Measurements from ENCODE around the gene ARVCF.

The ARVCF gene

DNA sequence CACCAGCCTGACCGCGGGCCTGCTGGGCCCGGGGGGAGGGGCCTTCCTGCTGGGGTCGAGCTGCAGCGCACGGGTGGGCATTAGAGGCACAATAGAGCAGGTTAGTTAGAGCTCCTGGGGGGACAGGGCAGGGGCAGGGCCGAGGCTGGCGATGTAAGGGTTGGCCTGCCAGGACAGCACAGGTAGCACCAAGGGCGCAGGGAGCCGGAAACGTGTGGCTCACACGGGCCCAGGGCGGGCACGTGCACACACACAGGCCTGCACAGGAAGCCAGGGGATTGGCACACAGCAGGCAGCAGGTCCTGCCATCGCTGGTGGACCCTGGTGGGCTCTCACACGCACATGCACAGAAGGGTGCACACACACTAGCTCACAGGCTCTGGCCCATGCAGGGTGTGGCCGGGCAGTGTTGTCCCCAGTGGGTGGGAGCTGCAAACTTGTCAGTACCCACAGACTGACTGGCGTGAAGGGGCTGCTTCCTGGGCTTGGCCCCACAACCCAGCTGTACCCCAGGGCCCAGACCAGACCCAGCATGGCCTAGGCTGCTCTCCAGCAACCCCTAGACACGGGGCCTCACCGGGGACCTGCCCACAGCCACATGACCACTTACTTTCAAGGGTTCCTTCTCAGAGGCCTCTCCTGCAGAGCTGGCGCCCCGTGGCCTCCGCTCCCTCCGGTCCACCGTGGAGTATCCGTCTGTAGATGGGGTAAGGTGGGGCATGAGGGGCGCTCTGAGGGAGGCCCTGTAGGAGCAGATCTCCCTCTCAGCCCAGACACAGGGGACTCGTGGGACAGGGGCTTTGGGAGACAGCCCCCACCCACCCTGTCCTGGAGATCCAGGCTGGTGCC lies 45.1 kb downstream of the ARVCF start:
- no peak for DNase-seq

DNA sequence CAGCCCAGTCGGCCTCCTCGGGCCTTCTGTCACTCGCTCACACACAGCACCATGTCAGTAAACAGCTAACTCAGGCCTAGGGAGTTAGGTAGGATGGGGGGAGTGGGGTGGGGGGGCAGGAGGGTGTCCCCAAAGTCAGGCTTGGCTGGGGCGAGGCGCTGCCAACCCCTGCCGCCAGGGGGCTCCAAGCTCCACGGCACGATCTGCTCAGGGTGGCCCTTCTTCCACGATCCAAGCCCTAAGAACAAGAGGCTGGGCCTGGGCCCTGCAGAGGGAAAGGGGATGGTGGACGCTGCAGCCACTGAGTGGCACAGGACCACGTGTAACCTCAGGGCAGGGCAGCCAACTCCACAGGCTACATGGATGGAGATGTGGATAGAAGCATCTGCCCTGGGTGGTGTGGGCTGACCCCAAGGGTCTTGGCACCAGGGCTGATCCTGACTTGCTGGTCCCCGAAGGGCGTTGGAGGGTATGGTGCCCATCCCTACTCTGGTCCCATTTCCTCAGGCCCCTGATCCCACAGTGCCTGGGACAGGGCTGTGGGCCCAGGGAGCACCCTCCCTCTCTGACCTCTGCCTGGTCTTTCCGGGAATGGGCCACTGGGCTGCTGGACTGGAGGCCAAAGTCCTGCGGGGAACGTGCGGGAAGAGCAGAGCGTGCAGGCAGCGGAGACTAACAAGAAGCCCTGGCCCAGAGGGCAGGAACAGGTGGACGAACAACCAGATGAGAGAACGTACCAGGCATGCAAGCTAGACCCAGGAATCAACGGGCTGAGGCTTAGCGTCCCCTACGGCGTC lies 45.9 kb downstream of the ARVCF start:
- DNase-seq: peak; percentile 28

DNA sequence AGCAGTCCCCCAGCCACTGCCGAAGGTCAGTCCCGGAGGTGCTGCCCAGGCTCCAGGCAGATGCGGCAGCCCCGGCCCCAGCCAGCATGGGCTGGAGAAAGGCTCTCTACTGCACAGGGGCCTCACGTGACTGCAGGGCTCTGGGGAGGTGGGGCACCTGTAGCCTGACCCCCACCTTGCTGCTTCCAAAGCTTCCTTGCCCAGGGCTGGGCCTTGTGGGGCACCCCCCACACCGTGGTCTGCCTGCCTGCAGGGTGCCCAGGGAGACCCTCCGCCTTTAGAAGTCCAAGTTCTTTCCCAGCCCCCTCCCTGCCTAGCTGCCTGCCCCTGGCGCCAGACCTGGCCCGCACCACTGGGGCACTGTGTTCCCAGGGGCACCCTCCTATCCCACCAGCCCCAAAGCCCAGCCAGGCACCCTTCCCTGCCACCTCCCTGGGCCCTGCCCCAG lies 46.6 kb downstream of the ARVCF start:
- no peak for DNase-seq

DNA sequence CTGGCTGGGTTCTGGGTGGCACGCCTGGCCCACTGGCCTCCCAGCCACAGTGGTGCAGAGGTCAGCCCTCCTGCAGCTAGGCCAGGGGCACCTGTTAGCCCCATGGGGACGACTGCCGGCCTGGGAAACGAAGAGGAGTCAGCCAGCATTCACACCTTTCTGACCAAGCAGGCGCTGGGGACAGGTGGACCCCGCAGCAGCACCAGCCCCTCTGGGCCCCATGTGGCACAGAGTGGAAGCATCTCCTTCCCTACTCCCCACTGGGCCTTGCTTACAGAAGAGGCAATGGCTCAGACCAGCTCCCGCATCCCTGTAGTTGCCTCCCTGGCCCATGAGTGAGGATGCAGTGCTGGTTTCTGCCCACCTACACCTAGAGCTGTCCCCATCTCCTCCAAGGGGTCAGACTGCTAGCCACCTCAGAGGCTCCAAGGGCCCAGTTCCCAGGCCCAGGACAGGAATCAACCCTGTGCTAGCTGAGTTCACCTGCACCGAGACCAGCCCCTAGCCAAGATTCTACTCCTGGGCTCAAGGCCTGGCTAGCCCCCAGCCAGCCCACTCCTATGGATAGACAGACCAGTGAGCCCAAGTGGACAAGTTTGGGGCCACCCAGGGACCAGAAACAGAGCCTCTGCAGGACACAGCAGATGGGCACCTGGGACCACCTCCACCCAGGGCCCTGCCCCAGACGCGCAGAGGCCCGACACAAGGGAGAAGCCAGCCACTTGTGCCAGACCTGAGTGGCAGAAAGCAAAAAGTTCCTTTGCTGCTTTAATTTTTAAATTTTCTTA lies 47.3 kb downstream of the ARVCF start:
- no peak for DNase-seq

DNA sequence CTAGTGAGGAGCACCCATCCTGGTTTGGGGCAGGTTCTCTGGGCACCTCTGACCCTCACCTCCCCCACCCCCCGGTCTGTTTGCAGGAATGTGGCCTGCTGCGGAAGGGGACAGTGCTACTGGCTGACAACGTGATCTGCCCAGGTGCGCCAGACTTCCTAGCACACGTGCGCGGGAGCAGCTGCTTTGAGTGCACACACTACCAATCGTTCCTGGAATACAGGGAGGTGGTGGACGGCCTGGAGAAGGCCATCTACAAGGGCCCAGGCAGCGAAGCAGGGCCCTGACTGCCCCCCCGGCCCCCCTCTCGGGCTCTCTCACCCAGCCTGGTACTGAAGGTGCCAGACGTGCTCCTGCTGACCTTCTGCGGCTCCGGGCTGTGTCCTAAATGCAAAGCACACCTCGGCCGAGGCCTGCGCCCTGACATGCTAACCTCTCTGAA lies 48.2 kb downstream of the ARVCF start:
- DNase-seq: no peak

DNA sequence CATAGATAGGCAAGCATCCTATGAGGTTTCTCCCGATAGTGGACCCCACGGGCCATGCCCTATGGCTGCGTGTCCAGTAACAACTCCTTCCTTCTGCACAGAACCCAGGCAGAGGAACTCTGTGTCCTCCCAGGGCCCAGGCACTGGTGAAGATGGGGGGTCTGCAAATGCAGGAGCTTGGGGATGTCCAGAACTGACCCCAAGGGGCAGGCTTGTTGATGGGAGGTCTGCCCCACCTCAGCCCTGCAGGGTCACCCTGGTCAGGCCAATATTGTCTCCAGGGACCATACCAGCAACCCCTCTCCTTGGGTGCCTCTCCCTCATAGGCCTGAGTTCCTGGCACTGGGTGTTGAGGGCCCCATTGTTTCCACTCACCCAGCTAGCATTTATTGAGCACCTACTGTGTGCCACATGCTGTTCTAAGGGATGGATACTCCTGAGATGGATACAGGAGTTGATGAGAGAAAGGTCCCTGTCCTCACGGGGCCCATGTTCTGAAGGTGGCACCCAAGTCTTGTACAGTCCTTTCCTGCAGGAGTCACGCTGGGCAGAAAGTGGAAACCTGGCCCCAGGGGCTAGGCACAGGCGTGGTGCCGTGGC lies 48.7 kb downstream of the ARVCF start:
- no peak for DNase-seq

DNA sequence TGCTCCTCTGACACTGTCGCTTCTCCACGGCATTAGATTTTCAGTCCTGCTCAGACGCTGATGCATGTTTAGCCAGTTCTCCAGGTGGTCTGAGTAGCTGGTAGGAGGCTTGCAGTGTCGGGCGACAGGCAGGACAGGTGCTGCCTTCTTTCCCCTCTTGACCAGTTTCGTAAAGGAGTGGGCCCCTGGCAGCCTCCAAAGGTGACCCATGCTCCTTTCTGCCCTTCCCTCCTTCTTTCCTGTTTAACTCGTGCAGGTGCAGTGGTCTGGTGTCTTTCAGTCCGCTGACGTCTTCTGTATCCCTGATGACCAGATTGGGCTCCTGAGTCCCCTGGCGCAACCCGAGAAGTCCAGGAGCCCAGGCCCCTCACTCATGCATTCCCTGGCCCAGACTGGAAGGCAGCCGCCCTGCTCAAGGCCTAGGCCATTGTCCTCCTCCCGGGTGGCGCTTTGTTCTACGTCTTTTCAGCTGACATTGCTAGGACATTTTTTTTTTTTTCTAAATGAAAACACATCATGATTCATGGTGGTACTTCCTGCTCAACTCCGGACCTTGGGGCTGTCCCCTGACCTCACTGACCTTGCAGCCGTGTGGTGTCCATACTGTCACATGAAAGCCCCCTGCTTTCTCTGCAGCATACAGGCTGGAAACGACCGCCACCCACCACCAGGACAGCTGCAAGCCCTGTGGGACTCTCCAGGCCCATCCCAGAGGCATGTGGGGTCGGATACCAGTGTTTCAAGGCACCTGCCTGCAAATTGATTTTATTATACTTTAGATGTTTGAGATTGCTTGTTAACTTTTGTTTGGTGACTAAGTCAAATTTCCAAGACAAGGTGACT lies 49.5 kb downstream of the ARVCF start:
- DNase-seq: no peak

DNA sequence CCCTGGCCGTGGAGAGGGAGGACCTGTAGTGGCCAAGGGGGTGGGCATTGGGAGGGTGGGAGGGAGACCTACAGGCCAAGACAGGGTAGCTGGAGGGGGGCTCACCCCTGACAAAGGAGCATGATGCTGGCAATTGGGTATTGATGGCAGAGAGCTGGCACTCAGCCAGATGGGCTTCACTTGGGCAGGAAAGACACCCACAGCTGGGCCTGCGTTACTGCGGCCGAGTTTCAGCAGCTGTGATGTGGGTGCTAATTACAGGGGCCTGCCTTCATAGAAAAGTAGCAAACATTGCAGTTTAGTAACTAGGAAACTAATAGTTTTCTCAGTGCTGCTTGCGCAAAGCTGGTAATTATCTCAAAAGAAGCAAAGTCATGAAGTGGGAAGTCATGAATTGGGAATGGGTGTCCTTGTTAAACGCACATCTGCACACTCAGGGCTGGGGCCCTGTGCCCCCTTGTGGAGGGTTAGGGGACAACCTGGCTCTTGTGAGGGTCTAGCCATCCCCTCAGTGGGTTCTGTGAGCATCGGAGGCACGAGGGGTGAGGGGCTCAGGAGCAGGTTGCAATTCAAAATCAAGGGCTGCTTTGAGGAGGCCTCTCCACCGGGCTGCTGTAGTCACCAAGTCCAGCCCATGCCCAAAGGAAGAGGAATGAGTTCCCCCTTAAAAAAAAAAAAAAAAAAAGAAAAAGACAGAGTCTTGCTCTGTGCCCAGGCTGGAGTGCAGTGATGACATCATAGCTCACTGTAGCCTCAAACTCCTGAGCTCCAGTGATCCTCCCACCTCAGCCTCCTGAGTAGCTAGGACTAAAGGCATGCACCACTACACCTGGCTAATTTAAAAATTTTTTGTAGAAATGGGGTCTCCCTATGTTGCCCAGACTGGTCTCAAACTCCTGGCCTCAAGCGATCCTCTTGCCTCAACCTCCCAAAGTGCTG lies 50.6 kb downstream of the ARVCF start:
- no peak for DNase-seq

DNA sequence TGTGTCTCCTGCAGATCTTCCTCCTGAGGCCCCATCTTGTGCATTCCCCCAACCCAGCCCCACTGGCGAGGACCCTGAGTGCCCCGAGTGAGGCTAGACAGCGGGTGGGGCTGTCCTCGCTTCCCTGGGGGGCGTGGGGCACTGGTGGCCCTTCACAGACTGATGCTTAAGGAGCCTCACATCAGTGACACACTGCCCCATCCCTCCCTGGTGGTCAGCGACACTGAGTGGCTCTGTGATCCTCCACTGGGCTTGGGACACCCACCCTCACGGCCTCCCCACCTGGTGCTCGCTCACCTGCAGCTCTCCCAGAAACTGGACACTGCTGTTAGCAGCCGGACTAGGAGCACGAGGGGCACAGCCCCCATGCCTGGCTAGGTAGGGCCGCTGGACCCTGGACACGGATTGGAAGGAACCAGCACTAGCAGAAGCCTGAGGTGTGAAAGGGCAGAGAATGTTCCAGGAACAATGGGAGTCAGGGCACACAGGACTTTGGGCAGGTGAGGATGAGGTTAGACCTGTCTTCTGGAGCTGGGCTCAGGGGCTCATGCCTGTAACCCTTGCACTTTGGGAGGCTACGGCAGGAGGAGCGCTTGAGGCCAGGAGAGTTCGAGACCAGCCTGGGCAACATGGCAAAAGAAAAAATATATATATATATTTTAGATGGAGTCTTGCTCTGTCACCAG lies 51.8 kb downstream of the ARVCF start:
- no peak for DNase-seq

DNA sequence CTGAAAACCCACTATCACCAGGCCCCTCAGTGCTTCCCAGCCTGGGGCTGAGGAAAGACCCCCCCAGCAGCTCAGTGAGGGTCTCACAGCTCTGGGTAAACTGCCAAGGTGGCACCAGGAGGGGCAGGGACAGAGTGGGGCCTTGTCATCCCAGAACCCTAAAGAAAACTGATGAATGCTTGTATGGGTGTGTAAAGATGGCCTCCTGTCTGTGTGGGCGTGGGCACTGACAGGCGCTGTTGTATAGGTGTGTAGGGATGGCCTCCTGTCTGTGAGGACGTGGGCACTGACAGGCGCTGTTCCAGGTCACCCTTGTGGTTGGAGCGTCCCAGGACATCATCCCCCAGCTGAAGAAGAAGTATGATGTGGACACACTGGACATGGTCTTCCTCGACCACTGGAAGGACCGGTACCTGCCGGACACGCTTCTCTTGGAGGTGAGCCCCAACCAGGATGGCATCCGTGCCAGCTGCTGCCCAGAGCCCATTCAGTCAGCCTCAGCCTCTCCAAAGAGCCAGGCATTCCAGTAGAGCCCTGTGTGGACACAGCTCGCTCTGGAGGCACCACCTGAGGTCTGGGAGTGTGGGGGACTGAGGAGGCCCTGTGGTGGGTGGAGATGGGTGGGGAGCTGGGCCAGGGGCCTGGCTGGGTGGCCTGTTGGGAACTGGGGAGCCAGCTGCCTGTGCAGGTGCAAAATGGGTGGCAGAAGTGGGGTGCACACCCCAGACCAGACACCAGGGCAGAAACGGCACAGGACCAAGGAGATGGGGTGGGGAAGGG lies 52.6 kb downstream of the ARVCF start:
- DNase-seq: no peak

DNA sequence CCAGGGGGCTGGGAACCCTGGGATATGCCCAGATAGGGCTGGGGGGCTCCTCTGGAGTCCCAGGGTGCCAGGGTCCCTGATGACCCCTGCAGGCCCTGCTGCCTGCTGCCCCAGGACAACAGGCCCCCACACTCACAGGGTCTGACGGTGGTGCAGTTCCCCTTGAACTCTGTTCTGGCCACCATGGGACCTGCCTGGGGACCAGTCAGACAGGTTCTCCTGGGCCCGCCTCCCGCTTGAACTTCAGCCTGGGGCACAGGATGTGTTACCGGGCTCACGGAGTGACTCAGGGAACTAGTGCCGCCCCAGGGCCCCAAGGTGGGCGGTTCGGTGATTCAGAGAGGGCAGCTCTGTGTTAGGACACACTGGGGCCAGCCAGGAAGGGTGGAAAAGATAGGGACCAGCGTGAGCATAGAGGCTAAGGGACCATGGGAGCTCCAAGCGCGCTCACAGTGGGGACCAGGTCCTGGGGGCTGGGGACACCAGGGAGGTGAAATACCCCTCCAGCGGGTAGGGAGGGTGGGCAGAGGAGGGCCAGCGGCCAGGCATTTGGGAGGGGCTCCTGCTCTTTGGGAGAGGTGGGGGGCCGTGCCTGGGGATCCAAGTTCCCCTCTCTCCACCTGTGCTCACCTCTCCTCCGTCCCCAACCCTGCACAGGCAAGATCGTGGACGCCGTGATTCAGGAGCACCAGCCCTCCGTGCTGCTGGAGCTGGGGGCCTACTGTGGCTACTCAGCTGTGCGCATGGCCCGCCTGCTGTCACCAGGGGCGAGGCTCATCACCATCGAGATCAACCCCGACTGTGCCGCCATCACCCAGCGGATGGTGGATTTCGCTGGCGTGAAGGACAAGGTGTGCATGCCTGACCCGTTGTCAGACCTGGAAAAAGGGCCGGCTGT lies 53.5 kb downstream of the ARVCF start:
- no peak for DNase-seq

DNA sequence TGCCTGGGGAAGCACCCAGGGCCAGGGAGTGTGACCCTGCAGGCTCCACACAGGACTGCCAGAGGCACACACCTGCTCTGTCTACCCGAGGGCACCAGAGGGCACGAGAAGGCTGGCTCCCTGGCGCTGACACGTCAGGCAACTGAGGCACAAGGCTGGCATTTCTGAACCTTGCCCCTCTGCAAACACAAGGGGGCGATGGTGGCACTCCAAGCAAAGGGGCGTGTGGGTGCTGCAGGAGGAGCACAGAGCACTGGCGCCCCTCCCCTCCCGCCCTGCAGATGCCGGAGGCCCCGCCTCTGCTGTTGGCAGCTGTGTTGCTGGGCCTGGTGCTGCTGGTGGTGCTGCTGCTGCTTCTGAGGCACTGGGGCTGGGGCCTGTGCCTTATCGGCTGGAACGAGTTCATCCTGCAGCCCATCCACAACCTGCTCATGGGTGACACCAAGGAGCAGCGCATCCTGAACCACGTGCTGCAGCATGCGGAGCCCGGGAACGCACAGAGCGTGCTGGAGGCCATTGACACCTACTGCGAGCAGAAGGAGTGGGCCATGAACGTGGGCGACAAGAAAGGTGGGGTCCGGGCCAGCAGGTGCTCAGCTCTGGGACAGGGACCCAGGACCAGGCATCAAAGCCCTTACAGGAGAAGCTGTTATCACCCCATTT lies 54.2 kb downstream of the ARVCF start:
- peak; percentile 67 for DNase-seq

DNA sequence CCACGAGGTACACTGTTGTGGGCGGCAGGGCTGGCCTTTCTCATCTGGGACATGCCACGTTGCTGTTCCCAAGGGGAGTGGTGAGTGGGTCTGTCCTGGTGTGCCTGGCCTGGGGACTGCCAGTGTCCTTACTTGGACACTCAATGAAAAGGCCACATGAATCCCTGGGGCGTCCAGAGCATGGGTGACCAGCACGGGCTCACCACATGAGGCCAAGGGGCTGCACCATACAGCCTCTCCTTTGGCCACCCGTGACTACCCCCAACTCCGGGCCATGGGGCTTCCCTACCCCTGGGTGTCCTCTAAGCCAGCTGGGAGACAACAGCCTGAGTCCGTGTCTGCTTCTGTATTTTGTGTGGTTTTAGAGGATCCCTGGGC lies 54.8 kb downstream of the ARVCF start:
- DNase-seq: no peak

DNA sequence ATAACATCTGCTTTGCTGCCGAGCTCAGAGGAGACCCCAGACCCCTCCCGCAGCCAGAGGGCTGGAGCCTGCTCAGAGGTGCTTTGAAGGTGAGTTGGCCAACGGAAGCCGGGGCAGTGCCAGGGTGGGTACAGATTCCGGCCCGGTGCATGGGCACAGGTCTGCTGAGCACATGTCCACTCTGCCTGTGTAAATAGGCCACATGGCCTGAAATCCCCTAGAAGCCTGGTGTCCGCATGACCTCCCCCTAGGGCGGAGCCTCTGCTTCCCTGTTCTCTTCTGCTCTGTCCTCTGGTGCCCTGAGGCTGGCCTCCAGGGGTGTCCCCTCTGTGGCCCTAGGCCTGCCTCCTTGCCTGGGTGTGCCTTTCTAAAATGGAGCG lies 55.4 kb downstream of the ARVCF start:
- no peak for DNase-seq

DNA sequence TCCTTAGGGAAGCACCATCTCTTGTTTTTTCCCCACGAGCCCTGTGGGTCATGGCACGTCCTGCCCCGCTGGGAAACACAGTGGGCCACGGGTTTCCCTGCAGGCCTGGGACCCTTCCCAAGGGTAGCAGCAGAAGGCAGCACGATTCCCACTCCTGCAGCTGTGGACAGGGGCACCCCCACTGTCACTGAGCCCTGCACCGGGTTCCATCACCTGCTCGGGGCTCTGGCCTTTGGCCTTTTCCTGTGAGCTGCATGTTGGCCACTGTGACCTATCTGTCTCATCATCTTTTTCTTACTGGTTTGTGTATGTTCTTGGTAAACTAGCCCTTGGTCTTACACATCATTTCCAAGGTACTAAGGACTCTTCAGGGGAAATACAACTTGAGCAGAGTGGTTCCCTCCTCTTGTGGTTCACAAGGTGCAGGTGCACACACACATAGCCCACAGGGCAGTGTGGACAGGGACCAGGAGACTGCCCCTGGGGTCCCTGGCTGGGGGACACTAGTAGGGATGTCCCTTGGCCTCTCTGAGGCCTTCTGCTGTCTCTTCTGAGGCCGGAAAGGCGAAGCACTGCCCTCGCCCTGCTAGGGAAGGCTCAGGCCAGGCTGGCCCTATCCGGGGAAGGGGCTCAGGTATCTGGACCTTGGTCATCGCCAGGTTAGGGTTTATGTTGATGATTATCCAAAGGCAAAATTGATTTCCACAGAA lies 56.0 kb downstream of the ARVCF start:
- DNase-seq: no peak

DNA sequence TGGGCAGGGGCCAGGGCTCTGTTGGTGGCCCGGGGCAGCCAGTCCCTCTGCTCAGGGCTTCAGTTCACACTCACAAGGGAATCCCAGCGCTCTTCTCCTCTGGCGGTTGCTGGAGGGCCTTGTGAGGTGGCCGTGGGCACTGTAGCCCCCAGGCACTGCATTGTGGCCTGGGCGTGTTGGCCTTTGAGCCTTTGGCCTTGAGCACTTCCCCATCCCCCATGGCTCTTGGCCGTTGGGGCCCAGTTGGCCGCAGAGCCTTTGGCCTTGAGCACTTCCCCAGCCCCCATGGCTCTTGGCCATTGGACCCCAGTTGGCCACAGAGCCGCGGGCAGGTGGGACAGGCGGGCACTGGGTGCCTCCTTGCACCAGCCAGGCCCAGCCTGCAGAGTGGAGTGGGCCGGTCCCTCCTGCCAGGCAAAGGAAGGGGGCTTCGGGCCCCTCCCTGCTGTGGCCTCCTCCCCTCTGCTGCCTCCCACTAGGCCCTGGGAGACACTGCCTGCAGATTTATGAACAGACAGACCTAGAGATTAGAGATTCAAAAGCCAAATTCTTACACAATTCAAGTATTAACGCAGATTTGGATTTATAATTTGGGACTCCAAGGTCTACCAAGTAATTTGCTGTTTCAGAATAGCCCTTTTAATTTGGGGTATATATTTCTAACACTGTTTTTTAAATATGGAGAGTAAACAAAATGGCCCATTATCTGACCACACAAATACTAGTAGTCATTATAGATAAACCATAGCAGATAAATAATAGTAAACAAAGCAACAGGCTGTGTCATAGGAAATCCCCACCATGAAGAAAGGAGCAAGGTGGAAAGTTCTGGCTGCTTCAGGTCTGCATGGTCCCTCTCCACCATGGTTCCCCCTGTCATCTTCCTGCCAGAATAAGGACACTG lies 56.8 kb downstream of the ARVCF start:
- DNase-seq: no peak
